Neural crest cell (in vitro differentiated cells): Measurements from ENCODE around the gene TYW1B. TPM values are rescaled to one million over a fixed set of nuclear protein-coding genes. Genes with fewer than 3 reads are reported as not detected.
"Not testable (repeated sequence)": the region's sequence is repeated elsewhere in the genome, so short reads cannot be mapped to it uniquely, and the experiment has no call there.

Experiments
- DNase-seq: peaks from one replicate; pipeline ENCODE4 v3.0.0; 2021; ENCODE audit warnings: low read depth, mixed read lengths, low spot score
- H3K27ac Mint-ChIP-seq: one replicate; pipeline ENCODE4 v1.8.0; 2021; ENCODE audit warnings: mild to moderate bottlenecking, mixed read lengths; ENCODE audit not compliant: unreplicated experiment
- H3K27me3 Mint-ChIP-seq: 2 replicates; pipeline ENCODE4 v1.8.0; 2021; ENCODE audit warnings: low read depth, mild to moderate bottlenecking, mixed read lengths
- H3K36me3 Mint-ChIP-seq: 2 replicates; pipeline ENCODE4 v1.8.0; 2021; ENCODE audit warnings: low read depth, mild to moderate bottlenecking, mixed read lengths
- H3K4me1 Mint-ChIP-seq: 2 replicates; pipeline ENCODE4 v1.8.0; 2021; ENCODE audit warnings: mixed read lengths
- H3K4me3 Mint-ChIP-seq: one replicate; pipeline ENCODE4 v1.8.0; 2021; ENCODE audit warnings: mild to moderate bottlenecking, mixed read lengths
- H3K9me3 Mint-ChIP-seq: 2 replicates; pipeline ENCODE4 v1.8.0; 2021; ENCODE audit warnings: mixed read lengths
- CTCF ChIP-seq: fragments of 200-600 bp; sonication (generic); conservative IDR thresholded peaks from 2 replicates; pipeline ENCODE4 v1.5.0; 2021; ENCODE audit warnings: antibody characterized with exemption, mild to moderate bottlenecking
- total RNA-seq: library from RNA; stranded (reverse); gene quantifications from 2 replicates; pipeline ENCODE4 v1.2.1, GENCODE V29; 2021

Gene TYW1B
- total RNA-seq, 1 donor from 2014 or later, result 2.7 TPM

- H3K27ac Mint-ChIP-seq, result peak overlapping the region; percentile 73
- H3K36me3 Mint-ChIP-seq, H3K27me3 Mint-ChIP-seq, H3K9me3 Mint-ChIP-seq: not testable (repeated sequence)
- peak overlapping the region; percentile 91 for H3K4me3 Mint-ChIP-seq
- peak; percentile 6 for DNase-seq
- TF ChIP-seq CTCF, result peak; percentile 59
- peaks cover 27% of the 10 kb centered on the region for H3K4me1 Mint-ChIP-seq
Measured at GRCh38 chr7:72829687-72830354, 1.8 kb upstream of the TYW1B start.

DNA sequence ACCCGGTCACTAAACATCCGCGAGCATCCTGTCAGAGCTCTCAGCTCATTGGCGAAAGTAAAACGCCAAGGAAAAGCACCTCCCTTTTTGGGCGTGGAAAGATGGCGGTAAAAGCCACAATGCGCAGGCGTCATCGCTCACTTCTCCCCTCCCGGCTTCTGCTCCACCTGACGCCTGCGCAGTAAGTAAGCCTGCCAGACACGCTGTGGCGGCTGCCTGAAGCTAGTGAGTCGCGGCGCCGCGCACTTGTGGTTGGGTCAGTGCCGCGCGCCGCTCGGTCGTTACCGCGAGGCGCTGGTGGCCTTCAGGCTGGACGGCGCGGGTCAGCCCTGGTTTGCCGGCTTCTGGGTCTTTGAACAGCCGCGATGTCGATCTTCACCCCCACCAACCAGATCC is 1.3 kb upstream of the TYW1B start:
- DNase-seq, result peak; percentile 94
- not testable (repeated sequence) for H3K27me3 Mint-ChIP-seq, H3K9me3 Mint-ChIP-seq, H3K36me3 Mint-ChIP-seq
- H3K4me1 Mint-ChIP-seq, result peaks cover 27% of the 10 kb centered on the region
- peak overlapping the region; percentile 91 for H3K4me3 Mint-ChIP-seq
- H3K27ac Mint-ChIP-seq, result peak overlapping the region; percentile 73

- TF ChIP-seq CTCF, result peak; percentile 63
- Mint-ChIP-seq H3K4me3 (peak overlapping the region; percentile 77), H3K4me1 (peaks cover 18% of the 10 kb centered on the region)
- not testable (repeated sequence) for H3K27me3 Mint-ChIP-seq, H3K36me3 Mint-ChIP-seq, H3K9me3 Mint-ChIP-seq, H3K27ac Mint-ChIP-seq, DNase-seq
Measured at GRCh38 chr7:72823765-72824732, 4.0 kb downstream of the TYW1B start.

- not testable (repeated sequence) for H3K4me1 Mint-ChIP-seq, DNase-seq, H3K27ac Mint-ChIP-seq, H3K27me3 Mint-ChIP-seq, H3K4me3 Mint-ChIP-seq, H3K36me3 Mint-ChIP-seq, H3K9me3 Mint-ChIP-seq
Measured at GRCh38 chr7:72822497-72822896, 5.5 kb downstream of the TYW1B start.

- H3K36me3 Mint-ChIP-seq, H3K4me3 Mint-ChIP-seq, H3K27me3 Mint-ChIP-seq, H3K9me3 Mint-ChIP-seq, H3K4me1 Mint-ChIP-seq, DNase-seq, H3K27ac Mint-ChIP-seq: not testable (repeated sequence)
Measured at GRCh38 chr7:72818663-72819361, 9.2 kb downstream of the TYW1B start.

DNA sequence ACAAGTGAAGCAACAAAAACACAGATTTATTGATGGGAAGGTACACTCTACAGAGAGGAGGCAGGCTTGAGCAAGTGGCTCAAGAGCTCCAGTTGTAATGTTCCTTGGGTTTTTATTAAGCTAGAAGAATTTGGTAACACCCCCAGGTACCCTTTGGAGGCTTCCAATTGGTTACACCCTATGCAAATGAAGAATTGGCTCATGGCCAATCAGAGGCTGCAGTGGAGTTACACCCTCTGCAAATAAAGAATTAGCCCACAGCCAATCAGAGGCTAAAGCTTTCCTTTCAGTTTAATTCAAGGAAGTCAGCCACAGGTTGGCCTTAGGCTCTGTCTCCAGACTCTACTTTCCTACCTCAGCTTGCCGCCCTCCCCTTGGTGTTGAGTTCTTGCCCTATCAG is 10.3 kb downstream of the TYW1B start:
- not testable (repeated sequence) for H3K4me3 Mint-ChIP-seq, H3K27ac Mint-ChIP-seq, H3K4me1 Mint-ChIP-seq, H3K9me3 Mint-ChIP-seq, H3K27me3 Mint-ChIP-seq, DNase-seq, H3K36me3 Mint-ChIP-seq

- not testable (repeated sequence) for H3K4me1 Mint-ChIP-seq, DNase-seq, H3K27me3 Mint-ChIP-seq, H3K9me3 Mint-ChIP-seq, H3K4me3 Mint-ChIP-seq, H3K36me3 Mint-ChIP-seq
- peak overlapping the region; percentile 12 for H3K27ac Mint-ChIP-seq
Measured at GRCh38 chr7:72816370-72817157, 11.4 kb downstream of the TYW1B start.

DNA sequence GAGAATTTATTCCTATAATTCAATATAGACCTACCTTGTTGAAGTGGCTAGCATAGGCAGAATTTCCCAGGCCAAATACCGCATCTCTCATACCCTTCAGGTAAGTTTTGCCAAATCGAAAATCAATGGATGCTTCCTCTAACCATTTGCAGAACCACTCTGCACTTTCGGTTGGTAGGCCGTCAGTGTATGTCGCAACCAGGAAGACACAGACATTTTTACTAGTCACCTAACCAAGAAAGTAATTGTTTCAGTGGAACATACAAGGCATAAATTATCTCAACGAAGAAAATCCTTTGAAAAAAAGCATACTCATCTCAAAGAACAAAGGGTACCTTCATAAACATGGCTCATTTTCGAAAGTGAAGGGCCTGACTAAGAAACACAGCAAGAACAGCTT is 17.6 kb downstream of the TYW1B start:
- H3K4me3 Mint-ChIP-seq, H3K27me3 Mint-ChIP-seq, H3K36me3 Mint-ChIP-seq: not testable (repeated sequence)

GRCh38 chr7:72808511-72808910 is 19.5 kb downstream of the TYW1B start:
- not testable (repeated sequence) for DNase-seq, H3K9me3 Mint-ChIP-seq, H3K36me3 Mint-ChIP-seq, H3K4me1 Mint-ChIP-seq, H3K4me3 Mint-ChIP-seq, H3K27me3 Mint-ChIP-seq, H3K27ac Mint-ChIP-seq

More for the DNA sequence above, 17.6 kb downstream of the TYW1B start:
- not testable (repeated sequence) for H3K27ac Mint-ChIP-seq, H3K4me1 Mint-ChIP-seq, H3K9me3 Mint-ChIP-seq, DNase-seq

GRCh38 chr7:72806851-72807250 is 21.1 kb downstream of the TYW1B start:
- not testable (repeated sequence) for H3K9me3 Mint-ChIP-seq, DNase-seq
- peaks cover 11% of the 10 kb centered on the region for H3K36me3 Mint-ChIP-seq

More at GRCh38 chr7:72806851-72807250, 21.1 kb downstream of the TYW1B start:
- H3K4me3 Mint-ChIP-seq, H3K27ac Mint-ChIP-seq, H3K27me3 Mint-ChIP-seq, H3K4me1 Mint-ChIP-seq: not testable (repeated sequence)
